ENCODE data around the gene RAB5A. TPM values are rescaled to one million over a fixed set of nuclear protein-coding genes. Genes with fewer than 3 reads are reported as not detected.
"Not testable (repeated sequence)": the region's sequence is repeated elsewhere in the genome, so short reads cannot be mapped to it uniquely, and the experiment has no call there.

The RAB5A gene
- total RNA-seq, 1 donor from 2014 or later: 49.5 TPM

DNA sequence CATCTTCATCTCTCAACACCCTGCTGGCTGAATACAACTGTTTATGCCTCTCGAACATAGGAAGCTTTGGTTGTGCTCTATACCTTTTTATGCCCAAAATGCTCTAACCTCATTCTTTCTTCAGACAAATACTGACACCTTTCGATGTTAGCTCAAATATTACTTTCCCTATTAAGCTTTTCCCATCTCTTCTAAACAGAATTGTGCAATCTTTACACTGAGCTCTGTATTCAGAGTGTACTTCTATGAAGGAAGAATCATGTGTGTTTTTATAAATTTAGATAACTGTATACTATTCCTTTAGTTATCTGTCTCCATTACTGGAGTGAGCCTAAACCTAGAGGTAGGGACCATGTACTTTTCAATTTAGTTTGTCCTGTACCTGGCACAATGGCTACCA, 14.5 kb upstream of the RAB5A start:
- DNase-seq (ENCODE audit: low spot score): no peak
- Mint-ChIP-seq H3K27ac (peak overlapping the region; percentile 88), H3K4me3 (ENCODE audit: low read depth) (peak overlapping the region; percentile 35), H3K36me3 (ENCODE audit: low read depth) (no peaks in the 10 kb centered on the region), H3K9me3 (no peaks in the 10 kb centered on the region), H3K27me3 (ENCODE audit: low read depth) (peaks cover 11% of the 10 kb centered on the region), H3K4me1 (ENCODE audit: low read depth) (peaks cover 40% of the 10 kb centered on the region)
- intact Hi-C loops (cut with micrococcal nuclease): loop anchor here (5.0 to 10.0 kb wide), 4 partner anchors 45 to 1728 kb away; no protein-coding TSS in a partner anchor

DNA sequence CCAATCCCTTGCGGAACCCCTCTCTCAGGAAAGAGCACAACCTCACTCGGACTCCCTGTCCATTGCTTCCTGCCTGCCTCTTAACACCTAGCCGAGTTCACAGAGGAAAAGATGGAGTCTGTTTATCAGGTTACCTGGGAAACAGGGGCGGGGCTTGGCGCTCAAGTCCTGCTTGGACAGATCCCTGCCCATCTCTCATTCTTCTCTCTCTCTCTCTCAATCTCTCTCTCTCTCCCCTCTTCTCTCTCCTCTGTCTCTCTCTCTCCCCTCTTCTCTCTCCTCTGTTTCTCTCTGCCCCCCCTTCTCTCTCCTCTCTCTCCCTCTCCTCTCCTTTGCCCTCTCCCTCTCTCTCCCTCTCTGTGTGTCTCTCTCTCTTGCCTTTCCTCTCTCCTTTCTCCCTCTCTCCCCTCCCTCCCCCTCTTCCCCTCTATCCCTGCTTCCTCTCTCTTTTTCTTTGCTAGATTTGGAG, 12.8 kb upstream of the RAB5A start, which contains the start of gene EFHB:
EFHB (minus strand) TSS at position 120 of the 469 bp plus-strand sequence. CDS start 199 bp downstream, outside the sequence.
- peak within 1 kb of the TSS; percentile 14 for H3K27ac Mint-ChIP-seq
- no peak within 1 kb of the TSS for H3K4me3 Mint-ChIP-seq (ENCODE audit: low read depth)
- H3K4me1 Mint-ChIP-seq (ENCODE audit: low read depth): peaks cover 54% of the 10 kb centered on the region
- peaks cover 8% of the 10 kb centered on the region for H3K27me3 Mint-ChIP-seq (ENCODE audit: low read depth)
- DNase-seq (ENCODE audit: low spot score): no peak
- H3K9me3 Mint-ChIP-seq: no peaks in the 10 kb centered on the region
- intact Hi-C loops (cut with micrococcal nuclease): loop anchor here (5.0 to 10.0 kb wide), 4 partner anchors 47 to 1729 kb away; no protein-coding TSS in a partner anchor
- no peaks in the 10 kb centered on the region for H3K36me3 Mint-ChIP-seq (ENCODE audit: low read depth)

DNA sequence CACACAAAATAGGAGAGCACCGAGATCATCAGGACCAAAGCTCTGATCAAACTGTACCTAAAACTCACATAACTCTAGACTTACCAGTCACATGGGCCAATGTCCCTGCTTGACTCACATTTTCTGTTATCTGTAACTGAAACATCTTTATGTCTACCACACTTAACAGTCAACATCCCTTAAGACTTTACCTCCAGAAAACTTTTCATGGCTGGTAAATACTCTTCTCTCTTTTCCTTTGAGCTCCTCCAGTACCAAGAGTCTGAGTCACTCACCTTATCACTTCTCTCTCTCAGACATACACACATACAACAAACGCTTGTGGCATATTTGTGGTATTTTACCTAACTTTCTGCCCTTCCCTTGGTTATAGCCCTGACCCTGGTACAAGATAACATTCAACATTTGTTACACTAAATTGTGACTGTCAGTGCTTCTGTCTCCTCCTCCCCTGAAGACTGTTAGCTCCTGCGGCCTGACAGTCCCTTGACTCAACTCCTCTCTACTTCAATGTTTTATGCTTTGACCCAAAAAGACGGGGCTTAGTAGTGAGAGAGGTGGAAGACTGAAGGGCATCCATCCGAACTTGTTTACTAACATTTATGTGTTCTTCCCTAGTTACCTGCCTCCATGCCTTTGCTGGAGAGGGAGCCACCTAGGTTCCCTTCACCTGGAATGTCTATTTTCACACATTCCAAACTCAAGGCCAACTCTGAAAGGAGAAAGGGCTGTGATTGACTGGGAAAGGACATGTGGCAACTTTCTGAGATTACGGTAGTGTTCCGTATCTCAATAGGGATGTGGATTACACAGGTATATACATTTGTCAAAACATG, 9.2 kb upstream of the RAB5A start:
- Mint-ChIP-seq H3K4me1 (ENCODE audit: low read depth) (peaks cover 39% of the 10 kb centered on the region), H3K9me3 (no peaks in the 10 kb centered on the region), H3K27ac (peak overlapping the region; percentile 84), H3K27me3 (ENCODE audit: low read depth) (peaks cover 6% of the 10 kb centered on the region), H3K36me3 (ENCODE audit: low read depth) (peaks cover 3% of the 10 kb centered on the region), H3K4me3 (ENCODE audit: low read depth) (no peak overlapping the region)
- DNase-seq (ENCODE audit: low spot score): no peak
- intact Hi-C loops (cut with micrococcal nuclease): loop anchor here (1.0 to 10.0 kb wide), 10 partner anchors 10 to 1733 kb away; partner anchors contain the start of genes KAT2B, RAB5A and SGO1

DNA sequence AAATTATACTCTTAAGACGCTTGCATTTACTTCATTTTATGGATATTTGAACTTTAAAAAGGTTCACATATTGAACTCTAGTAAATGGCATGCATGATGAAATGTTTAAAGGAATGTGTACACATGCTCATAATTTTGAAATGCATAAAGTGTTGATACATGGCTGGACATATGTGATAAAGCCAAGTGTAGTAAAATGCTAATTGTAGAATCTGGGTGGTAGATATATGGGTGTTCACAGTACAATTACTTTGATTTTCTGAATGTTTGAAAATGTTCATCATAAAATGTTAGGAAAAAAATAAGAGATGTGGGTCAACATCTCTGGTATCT, 8.6 kb upstream of the RAB5A start:
- H3K9me3 Mint-ChIP-seq: no peaks in the 10 kb centered on the region
- peaks cover 33% of the 10 kb centered on the region for H3K4me1 Mint-ChIP-seq (ENCODE audit: low read depth)
- intact Hi-C loops (cut with micrococcal nuclease): loop anchor here (10.0 kb wide), 3 partner anchors 1193 to 1733 kb away; no protein-coding TSS in a partner anchor
- no peak overlapping the region for H3K4me3 Mint-ChIP-seq (ENCODE audit: low read depth)
- H3K27me3 Mint-ChIP-seq (ENCODE audit: low read depth): peaks cover 6% of the 10 kb centered on the region
- peak overlapping the region; percentile 5 for H3K27ac Mint-ChIP-seq
- H3K36me3 Mint-ChIP-seq (ENCODE audit: low read depth): peaks cover 3% of the 10 kb centered on the region
- DNase-seq (ENCODE audit: low spot score): no peak

DNA sequence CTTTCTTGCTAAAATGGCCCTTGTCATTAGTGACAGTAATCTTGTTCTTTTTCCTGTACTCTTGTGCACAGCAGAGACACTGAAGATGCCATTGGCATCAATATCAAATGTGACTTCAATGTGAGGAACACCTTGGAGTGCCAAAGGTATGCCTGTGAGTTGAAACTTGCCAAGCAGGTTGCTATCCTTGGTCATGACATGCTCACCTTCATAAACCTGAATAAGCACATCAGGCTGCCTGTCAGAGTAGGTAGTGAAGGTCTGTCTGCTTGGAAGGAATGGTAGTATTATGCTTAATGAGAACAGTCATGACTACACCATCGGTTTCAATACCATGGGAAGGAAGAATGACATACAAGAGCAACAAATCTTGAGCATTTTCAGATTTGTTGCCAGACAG, 6.3 kb upstream of the RAB5A start:
- peaks cover 3% of the 10 kb centered on the region for H3K36me3 Mint-ChIP-seq (ENCODE audit: low read depth)
- intact Hi-C loops (cut with micrococcal nuclease): no loop called here
- no peak for DNase-seq (ENCODE audit: low spot score)
- no peaks in the 10 kb centered on the region for H3K9me3 Mint-ChIP-seq
- H3K4me3 Mint-ChIP-seq (ENCODE audit: low read depth): no peak overlapping the region
- peaks cover 22% of the 10 kb centered on the region for H3K4me1 Mint-ChIP-seq (ENCODE audit: low read depth)
- H3K27ac Mint-ChIP-seq: no peak overlapping the region
- H3K27me3 Mint-ChIP-seq (ENCODE audit: low read depth): peaks cover 2% of the 10 kb centered on the region

DNA sequence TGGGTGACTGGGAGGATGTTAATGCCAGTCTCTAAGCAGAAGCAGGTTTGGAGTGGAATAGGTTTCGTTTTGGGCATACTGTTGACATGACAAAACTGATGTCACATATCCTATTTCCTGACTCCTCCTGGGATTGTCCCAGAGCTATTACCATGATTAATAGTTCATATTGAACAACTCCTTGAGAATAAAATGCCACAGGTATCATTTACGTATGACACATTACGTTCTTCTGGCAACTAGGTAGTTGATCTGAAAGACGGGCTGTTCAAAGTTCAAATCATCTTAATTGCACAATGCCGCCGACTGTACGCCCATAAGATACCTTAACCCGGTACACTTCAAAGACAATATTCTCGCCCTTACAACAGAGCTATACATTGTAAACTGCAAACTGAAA, 1.4 kb upstream of the RAB5A start:
- Mint-ChIP-seq H3K27me3 (ENCODE audit: low read depth) (peaks cover 2% of the 10 kb centered on the region), H3K4me1 (ENCODE audit: low read depth) (peaks cover 22% of the 10 kb centered on the region)

DNA sequence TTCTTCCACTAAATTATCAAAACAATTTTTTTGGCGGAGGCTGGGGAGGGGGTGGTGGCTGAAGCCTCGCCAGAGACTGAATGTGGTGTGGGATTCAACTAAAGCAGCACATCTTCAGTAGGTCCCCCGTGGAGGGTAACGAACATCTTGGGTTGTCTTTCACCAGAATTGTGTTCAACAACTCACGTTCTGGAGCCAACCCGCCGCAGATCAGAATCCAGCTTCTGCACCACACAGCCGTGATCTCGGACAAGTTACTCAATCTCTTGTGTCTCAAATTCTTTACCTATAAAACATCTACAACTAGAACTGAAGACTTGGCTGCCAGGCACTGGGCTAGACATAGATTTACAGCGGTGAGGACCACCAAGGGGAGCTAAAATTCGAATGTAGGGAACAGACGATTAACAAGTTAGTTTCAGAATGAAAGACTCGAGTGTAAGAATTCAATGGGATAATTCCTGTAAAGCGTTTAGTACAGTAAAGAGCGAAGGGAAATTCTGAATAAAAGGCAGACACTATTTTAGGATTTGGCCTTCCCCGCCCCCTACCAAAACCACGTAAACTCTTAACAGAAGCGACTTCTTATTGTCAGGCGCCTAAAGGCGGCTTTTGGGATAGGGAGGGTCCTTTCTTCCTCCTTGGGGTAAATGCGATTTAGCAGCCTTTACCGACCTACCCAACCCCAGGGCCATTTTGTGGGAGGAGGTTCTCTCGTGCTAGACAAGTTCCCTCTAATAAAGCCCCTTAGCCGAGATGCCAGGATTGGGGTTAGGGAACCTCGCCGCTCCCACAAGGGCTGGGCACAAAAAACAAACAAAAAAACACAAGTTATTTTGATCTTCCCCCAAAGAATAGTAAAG, 697 bp upstream of the RAB5A start:
- DNase-seq (ENCODE audit: low spot score): no peak
- Mint-ChIP-seq H3K36me3 (ENCODE audit: low read depth) (peaks cover 20% of the 10 kb centered on the region), H3K27ac (peak overlapping the region; percentile 98), H3K9me3 (no peaks in the 10 kb centered on the region), H3K4me3 (ENCODE audit: low read depth) (peak overlapping the region; percentile 98), H3K27me3 (ENCODE audit: low read depth) (peaks cover 2% of the 10 kb centered on the region), H3K4me1 (ENCODE audit: low read depth) (peaks cover 26% of the 10 kb centered on the region)
- intact Hi-C loops (cut with micrococcal nuclease): loop anchor here (5.0 kb wide), 2 partner anchors 799 to 1499 kb away; partner anchors contain the start of gene KCNH8

More for the DNA sequence above, 1.4 kb upstream of the RAB5A start:
- intact Hi-C loops (cut with micrococcal nuclease): loop anchor here (5.0 kb wide), 2 partner anchors 798 to 1498 kb away; partner anchors contain the start of gene KCNH8
- no peak for DNase-seq (ENCODE audit: low spot score)
- Mint-ChIP-seq H3K4me3 (ENCODE audit: low read depth) (peak overlapping the region; percentile 51), H3K9me3 (no peaks in the 10 kb centered on the region), H3K27ac (no peak overlapping the region), H3K36me3 (ENCODE audit: low read depth) (peaks cover 17% of the 10 kb centered on the region)

DNA sequence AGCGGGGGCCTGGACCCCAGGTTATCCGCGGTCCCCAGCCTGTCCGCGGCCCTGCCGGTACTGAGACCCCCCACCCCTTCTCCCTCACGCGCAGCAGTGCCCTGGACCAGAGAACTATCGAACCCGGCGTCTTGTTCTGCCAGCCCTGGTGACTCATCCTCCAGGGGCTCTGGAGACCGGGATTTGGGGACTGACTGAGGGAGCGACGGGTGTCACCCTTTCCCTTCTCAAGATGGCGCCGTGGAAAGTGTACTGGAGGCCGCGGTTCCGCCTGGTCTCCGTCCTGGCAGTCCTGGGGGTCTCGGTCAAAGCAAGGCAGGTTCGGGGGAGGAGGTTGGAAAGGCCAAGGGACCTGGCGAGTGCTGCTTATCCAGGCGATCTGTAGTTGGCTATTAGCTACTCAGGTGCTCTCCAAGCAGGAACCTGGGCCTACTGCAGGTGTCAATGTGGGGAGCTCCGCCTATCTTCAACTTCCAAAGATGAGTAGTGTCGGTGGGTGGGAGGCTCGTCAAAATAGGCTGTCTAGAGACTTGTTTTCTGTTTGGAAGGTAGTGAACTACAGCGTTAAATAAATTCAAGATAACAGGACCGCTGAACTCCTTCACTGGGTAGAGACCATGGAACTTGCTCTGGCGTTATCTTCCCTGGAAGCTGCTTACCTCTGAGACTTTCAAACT, 790 bp downstream of the RAB5A start:
- intact Hi-C loops (cut with micrococcal nuclease): loop anchor here (1.0 to 5.0 kb wide), 8 partner anchors 10 to 1500 kb away; partner anchors contain the start of genes KCNH8 and SGO1
- H3K9me3 Mint-ChIP-seq: no peaks in the 10 kb centered on the region
- peaks cover 2% of the 10 kb centered on the region for H3K27me3 Mint-ChIP-seq (ENCODE audit: low read depth)
- H3K27ac Mint-ChIP-seq: peak overlapping the region; percentile 98
- peaks cover 27% of the 10 kb centered on the region for H3K4me1 Mint-ChIP-seq (ENCODE audit: low read depth)
- peak; percentile 40 for DNase-seq (ENCODE audit: low spot score)
- peak overlapping the region; percentile 98 for H3K4me3 Mint-ChIP-seq (ENCODE audit: low read depth)
- H3K36me3 Mint-ChIP-seq (ENCODE audit: low read depth): peaks cover 30% of the 10 kb centered on the region

DNA sequence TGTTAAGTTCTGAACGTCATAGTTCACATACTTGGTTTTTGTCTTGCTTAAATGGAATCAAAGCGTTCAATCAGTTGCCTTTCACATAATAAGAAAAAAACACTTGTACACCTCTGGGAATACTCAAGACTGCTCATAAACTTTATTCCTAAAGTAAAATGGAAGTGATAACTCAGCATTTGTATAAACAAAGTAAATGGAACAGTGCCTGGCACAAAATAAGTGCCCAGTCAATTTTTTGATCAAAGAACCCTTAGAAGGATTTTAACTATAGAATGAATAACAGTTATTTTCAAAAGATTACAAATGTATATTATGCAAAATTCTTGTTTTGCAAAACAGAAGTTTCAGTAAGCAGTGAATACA, 1.3 kb downstream of the RAB5A start:
- peaks cover 34% of the 10 kb centered on the region for H3K36me3 Mint-ChIP-seq (ENCODE audit: low read depth)
- peak overlapping the region; percentile 98 for H3K27ac Mint-ChIP-seq
- H3K4me3 Mint-ChIP-seq (ENCODE audit: low read depth): peak overlapping the region; percentile 98
- no peak for DNase-seq (ENCODE audit: low spot score)
- H3K4me1 Mint-ChIP-seq (ENCODE audit: low read depth): peaks cover 27% of the 10 kb centered on the region
- peaks cover 2% of the 10 kb centered on the region for H3K27me3 Mint-ChIP-seq (ENCODE audit: low read depth)
- H3K9me3 Mint-ChIP-seq: no peaks in the 10 kb centered on the region
- intact Hi-C loops (cut with micrococcal nuclease): loop anchor here (5.0 kb wide), 2 partner anchors 801 to 1501 kb away; partner anchors contain the start of gene KCNH8

DNA sequence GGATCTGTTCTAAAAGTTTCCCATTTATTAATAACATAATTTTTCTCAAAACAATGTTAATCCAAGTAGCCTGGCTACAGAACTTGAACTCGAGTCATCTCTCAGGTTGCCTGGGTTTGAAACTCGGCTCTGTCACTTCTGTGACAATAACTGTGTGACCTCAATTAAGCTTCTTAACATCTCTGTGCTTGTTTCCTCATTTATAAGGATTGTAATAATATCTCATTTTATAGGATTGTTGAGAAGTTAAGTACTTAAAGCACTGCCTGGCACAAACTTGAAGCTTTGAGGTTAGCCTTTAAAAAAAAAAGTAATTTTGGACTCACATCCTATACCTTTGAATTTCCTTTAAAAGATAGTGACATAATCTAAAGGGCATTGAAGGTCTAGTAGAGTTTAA, 3.4 kb downstream of the RAB5A start:
- peaks cover 43% of the 10 kb centered on the region for H3K36me3 Mint-ChIP-seq (ENCODE audit: low read depth)
- H3K4me3 Mint-ChIP-seq (ENCODE audit: low read depth): no peak overlapping the region
- H3K27ac Mint-ChIP-seq: no peak overlapping the region
- DNase-seq (ENCODE audit: low spot score): no peak
- no peaks in the 10 kb centered on the region for H3K27me3 Mint-ChIP-seq (ENCODE audit: low read depth)
- no peaks in the 10 kb centered on the region for H3K9me3 Mint-ChIP-seq
- intact Hi-C loops (cut with micrococcal nuclease): no loop called here
- peaks cover 28% of the 10 kb centered on the region for H3K4me1 Mint-ChIP-seq (ENCODE audit: low read depth)

DNA sequence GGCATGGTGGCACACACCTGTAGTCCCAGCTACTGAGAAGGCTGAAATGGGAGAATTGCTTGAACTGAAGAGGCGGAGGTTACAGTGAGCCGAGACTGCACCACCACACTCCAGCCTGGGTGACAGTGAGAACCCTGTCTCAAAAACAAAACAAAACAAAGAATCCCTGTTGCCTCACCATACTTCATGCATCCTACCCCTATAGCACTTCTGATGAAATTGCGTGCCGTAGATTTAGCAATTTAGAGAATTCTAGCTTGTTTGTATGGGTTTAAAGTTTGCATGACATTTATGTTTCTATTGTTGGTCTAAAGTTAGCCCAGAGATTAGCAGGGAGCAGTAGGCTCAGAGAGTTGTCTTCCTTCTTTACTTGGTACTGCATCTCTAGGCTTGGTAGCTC, 7.8 kb downstream of the RAB5A start:
- H3K9me3 Mint-ChIP-seq: no peaks in the 10 kb centered on the region
- H3K36me3 Mint-ChIP-seq (ENCODE audit: low read depth): peaks cover 48% of the 10 kb centered on the region
- intact Hi-C loops (cut with micrococcal nuclease): no loop called here
- H3K4me1 Mint-ChIP-seq (ENCODE audit: low read depth): peaks cover 18% of the 10 kb centered on the region
- no peak overlapping the region for H3K4me3 Mint-ChIP-seq (ENCODE audit: low read depth)
- DNase-seq (ENCODE audit: low spot score): no peak
- no peaks in the 10 kb centered on the region for H3K27me3 Mint-ChIP-seq (ENCODE audit: low read depth)
- H3K27ac Mint-ChIP-seq: no peak overlapping the region

DNA sequence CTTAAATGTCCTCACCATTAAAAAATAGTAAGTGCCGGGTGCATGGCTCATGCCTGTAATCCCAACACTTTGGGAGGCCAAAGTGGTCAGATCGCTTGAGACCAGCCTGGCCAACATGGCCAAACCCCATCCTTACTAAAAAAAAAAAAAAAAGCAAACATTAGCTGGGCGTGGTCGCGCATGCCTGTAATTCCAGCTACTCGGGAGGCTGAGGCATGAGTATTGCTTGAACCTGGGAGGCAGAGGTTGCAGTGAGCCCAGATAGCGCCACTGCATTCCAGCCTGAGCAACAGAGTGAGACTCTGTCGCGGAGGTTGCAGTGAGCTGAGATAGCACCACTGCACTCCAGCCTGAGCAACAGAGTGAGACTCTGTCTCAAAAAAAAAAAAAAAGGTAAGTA, 10.5 kb downstream of the RAB5A start:
- H3K4me1 Mint-ChIP-seq (ENCODE audit: low read depth): peaks cover 15% of the 10 kb centered on the region
- H3K4me3 Mint-ChIP-seq (ENCODE audit: low read depth): not testable (repeated sequence)

More for the DNA sequence above, 10.5 kb downstream of the RAB5A start:
- intact Hi-C loops (cut with micrococcal nuclease); H3K9me3 Mint-ChIP-seq; DNase-seq (ENCODE audit: low spot score); H3K27ac Mint-ChIP-seq; H3K27me3 Mint-ChIP-seq (ENCODE audit: low read depth): not testable (repeated sequence)
- H3K36me3 Mint-ChIP-seq (ENCODE audit: low read depth): peaks cover 45% of the 10 kb centered on the region

Data from activated T-helper 2 cell treated with anti-CD3 and anti-CD28 coated beads, Interferon-gamma antibody, Interleukin-2, Interleukin-4, amounts not matched to agents 10 μg/mL and 5 μg/mL and 100 μg/mL, durations not matched to agents 14 hours and 24 hours and 36 hours (primary cell).